HG02588 (cell line): ENCODE results near the gene PITPNM2.

Source experiments
- ATAC-seq: cut with Tn5 transposase; IDR thresholded peaks from one replicate; pipeline ENCODE4 v1.9.1; 2021; ENCODE audit warnings: mild to moderate bottlenecking, moderate library complexity; ENCODE audit not compliant: unreplicated experiment

Gene PITPNM2

GRCh38 chr12:123145211-123145610 lies 5.7 kb downstream of the PITPNM2 start:
- no peak for ATAC-seq

GRCh38 chr12:123143736-123144461 lies 7.0 kb downstream of the PITPNM2 start:
- no peak for ATAC-seq

GRCh38 chr12:123142921-123143735 lies 7.8 kb downstream of the PITPNM2 start:
- ATAC-seq = no peak

GRCh38 chr12:123142518-123142840 lies 8.4 kb downstream of the PITPNM2 start:
- no peak for ATAC-seq

GRCh38 chr12:123141615-123142517 lies 9.0 kb downstream of the PITPNM2 start:
- ATAC-seq = no peak

- no peak for ATAC-seq
Observed at GRCh38 chr12:123140676-123141614, 9.9 kb downstream of the PITPNM2 start.

- no peak for ATAC-seq
Observed at GRCh38 chr12:123139926-123140675, 10.8 kb downstream of the PITPNM2 start.

GRCh38 chr12:123135688-123136087 lies 15.2 kb downstream of the PITPNM2 start:
- ATAC-seq = no peak

GRCh38 chr12:123134826-123135225 lies 16.1 kb downstream of the PITPNM2 start:
- no peak for ATAC-seq

GRCh38 chr12:123134271-123134671 lies 16.6 kb downstream of the PITPNM2 start:
- no peak for ATAC-seq

GRCh38 chr12:123133701-123134100 lies 17.2 kb downstream of the PITPNM2 start:
- no peak for ATAC-seq

GRCh38 chr12:123132951-123133619 lies 17.8 kb downstream of the PITPNM2 start:
- ATAC-seq = no peak

- no peak for ATAC-seq
Observed at GRCh38 chr12:123131879-123132402, 18.9 kb downstream of the PITPNM2 start.

- no peak for ATAC-seq
Observed at GRCh38 chr12:123131291-123131832, 19.5 kb downstream of the PITPNM2 start.

GRCh38 chr12:123129621-123130020 lies 21.3 kb downstream of the PITPNM2 start:
- ATAC-seq = no peak

- ATAC-seq = no peak
Observed at GRCh38 chr12:123127182-123127495, 23.8 kb downstream of the PITPNM2 start.

- no peak for ATAC-seq
Observed at GRCh38 chr12:123126294-123127181, 24.4 kb downstream of the PITPNM2 start.

GRCh38 chr12:123122626-123123025 lies 28.3 kb downstream of the PITPNM2 start:
- no peak for ATAC-seq
